Measurements from ENCODE around the gene CRYGC. TPM values are rescaled to one million over a fixed set of nuclear protein-coding genes. Genes with fewer than 3 reads are reported as not detected.

The CRYGC gene, protein sequence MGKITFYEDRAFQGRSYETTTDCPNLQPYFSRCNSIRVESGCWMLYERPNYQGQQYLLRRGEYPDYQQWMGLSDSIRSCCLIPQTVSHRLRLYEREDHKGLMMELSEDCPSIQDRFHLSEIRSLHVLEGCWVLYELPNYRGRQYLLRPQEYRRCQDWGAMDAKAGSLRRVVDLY
- total RNA-seq: not detected in 2 replicates

DNA sequence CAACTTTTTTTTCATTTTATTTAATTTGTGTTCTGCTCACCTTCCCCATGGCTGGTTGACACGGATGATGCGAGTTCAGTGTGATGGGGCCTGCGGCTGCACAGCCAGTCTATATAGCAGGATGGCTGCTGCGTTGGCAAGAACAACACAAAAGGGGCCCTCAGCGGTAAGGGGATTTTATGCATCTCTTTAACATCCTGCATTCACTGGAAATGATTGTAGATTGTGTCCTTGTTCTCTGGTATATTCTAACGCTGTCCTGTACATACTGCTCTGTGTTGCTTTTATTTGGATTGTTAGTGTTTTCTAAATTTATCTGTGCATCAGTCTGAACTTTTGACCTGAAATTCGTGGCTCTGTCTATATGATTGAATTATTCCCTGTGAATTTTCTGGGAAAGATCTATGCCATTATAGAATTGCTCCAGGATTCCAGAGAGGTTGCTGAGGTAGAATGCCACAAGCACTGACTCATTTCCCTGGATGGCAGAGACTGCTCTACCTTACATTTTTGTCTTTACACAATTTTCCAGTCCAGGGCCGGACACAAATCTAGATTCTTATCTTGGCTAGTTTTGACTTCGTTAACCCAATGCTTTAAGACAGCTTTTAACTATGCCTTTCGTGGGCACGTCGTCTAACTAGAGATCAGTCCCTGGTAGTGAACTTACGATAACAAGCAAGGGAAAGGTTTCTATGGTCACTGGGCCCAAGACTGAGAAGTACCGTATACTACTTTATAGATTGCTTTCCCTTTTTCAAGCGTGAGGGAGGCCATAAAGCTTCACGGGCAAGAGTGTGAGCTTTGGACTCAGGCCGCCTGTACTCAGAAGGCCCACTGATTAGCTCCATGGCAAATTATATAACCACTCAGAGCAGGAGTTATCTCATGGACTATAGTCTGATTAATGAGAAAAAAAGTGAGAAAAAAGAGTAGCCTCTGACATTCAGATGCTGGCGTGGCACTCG is at the start of gene CRYGC:
TSS of gene CRYGC (minus strand) at position 85 of the 968 bp plus-strand sequence. CDS start at position 49, 36 bp downstream.

GRCh38 chr2:208163489-208163888 is 33.9 kb upstream of the CRYGC start, which contains the start of gene CRYGA:
Gene CRYGA (minus strand): TSS chr2:208163589. CDS start chr2:208163556, 33 bp downstream.

GRCh38 chr2:208146006-208146405 is 16.4 kb upstream of the CRYGC start, which contains the start of gene CRYGB:
Gene CRYGB (minus strand): TSS chr2:208146158. CDS start chr2:208146120, 38 bp downstream.

DNA sequence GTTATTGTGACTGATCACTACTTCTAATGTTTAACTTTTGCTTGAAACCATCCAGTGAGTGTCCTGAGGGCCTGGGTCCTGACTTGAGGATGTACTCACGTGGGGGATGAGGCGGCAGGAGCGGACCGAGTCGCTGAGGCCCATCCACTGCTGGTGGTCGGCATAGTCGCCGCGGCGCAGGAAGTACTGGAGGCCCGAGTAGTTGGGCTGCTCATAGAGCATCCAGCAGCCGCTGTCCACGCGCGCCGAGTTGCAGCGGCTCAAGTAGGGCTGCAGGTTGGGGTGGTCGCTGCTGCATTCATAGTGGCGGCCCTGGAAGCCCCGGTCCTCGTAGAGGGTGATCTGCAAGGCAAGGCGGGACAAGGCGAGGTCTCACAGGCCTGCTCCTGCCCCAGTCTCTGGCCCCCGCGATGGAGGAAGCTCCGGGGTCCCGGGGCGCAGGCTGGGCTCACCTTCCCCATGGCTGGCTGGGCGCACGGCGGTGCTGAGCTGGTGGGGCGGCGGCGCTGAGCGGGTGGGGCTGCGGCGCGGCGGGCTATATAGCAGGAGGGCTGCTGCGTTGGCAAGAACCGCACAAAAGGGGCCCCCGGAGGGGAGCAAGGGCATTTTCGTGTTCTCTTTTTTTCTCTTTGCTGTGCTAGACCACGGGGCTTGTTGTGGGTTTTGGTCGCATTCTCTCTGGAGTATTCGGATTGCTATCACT is 5.5 kb downstream of the CRYGC start, which contains the start of gene CRYGD:
TSS of gene CRYGD (minus strand) at position 512 of the 703 bp plus-strand sequence. CDS start at position 461, 51 bp downstream.

Other genes starting within 250 kb of the CRYGC start
- 4.9 and 8.7 TPM in 2 replicates for gene PLEKHM3, start 104.3 kb downstream of the CRYGC start, total RNA-seq
- not detected in 2 replicates for gene CRYGD, start 5.3 kb downstream of the CRYGC start, total RNA-seq
- not detected in 2 replicates for gene CRYGB, start 16.3 kb upstream of the CRYGC start, total RNA-seq
- gene CRYGA, start 33.8 kb upstream of the CRYGC start, total RNA-seq: not detected in 2 replicates
- not detected in 2 replicates for gene C2orf80, start 60.2 kb upstream of the CRYGC start, total RNA-seq
- gene IDH1, start 125.2 kb upstream of the CRYGC start, total RNA-seq: 160 and 175 TPM in 2 replicates
- gene PIKFYVE, start 136.4 kb upstream of the CRYGC start, total RNA-seq: 16.8 and 28.1 TPM in 2 replicates

All from pericardium fibroblast (primary cell).